HUES48 (cell line): ENCODE data around the gene PCBD2.
"Not testable (repeated sequence)": the region's sequence is repeated elsewhere in the genome, so short reads cannot be mapped to it uniquely, and the experiment has no call there.

Experiments
- H3K27ac ChIP-seq: one replicate; pipeline ENCODE4 v1.7.0; 2013; ENCODE audit warnings: low read depth, low read length, inconsistent platforms
- H3K27me3 ChIP-seq: 2 replicates; pipeline ENCODE4 v1.6.1; 2013; ENCODE audit warnings: mild to moderate bottlenecking, low read length; ENCODE audit not compliant: control insufficient read depth, insufficient read depth
- H3K36me3 ChIP-seq: 2 replicates; pipeline ENCODE4 v1.6.1; 2013; ENCODE audit warnings: low read length; ENCODE audit not compliant: control insufficient read depth, insufficient read depth
- H3K4me1 ChIP-seq: 2 replicates; pipeline ENCODE4 v1.6.1; 2013; ENCODE audit warnings: mild to moderate bottlenecking, low read length; ENCODE audit not compliant: control insufficient read depth, insufficient read depth
- H3K4me3 ChIP-seq: 2 replicates; pipeline ENCODE4 v1.5.1; 2013; ENCODE audit warnings: mild to moderate bottlenecking, low read depth, low read length
- H3K9ac ChIP-seq: 2 replicates; pipeline ENCODE4 v1.6.1; 2013; ENCODE audit warnings: mild to moderate bottlenecking, low read depth, low read length, moderate library complexity
- H3K9me3 ChIP-seq: 2 replicates; pipeline ENCODE4 v1.6.1; 2013; ENCODE audit warnings: low read length; ENCODE audit not compliant: control insufficient read depth, insufficient read depth

PCBD2 gene

GRCh38 chr5:134904610-134905245 lies at the start of gene PCBD2:
PCBD2 (plus strand) TSS chr5:134905131; CDS start chr5:134905140, 9 bp downstream.
- peak within 1 kb of the TSS; percentile 95 for H3K27ac ChIP-seq
- H3K9me3 ChIP-seq = no peaks in the 10 kb centered on the region
- H3K27me3 ChIP-seq = no peaks in the 10 kb centered on the region
- H3K4me1 ChIP-seq = no peaks in the 10 kb centered on the region; the same call in 1 of the 2 replicates
- peak within 1 kb of the TSS; percentile 100 for H3K4me3 ChIP-seq
- H3K36me3 ChIP-seq = peaks cover 8% of the 10 kb centered on the region
- H3K9ac ChIP-seq = peak within 1 kb of the TSS; percentile 98

- not testable (repeated sequence) for H3K27me3 ChIP-seq, H3K27ac ChIP-seq, H3K9ac ChIP-seq, H3K4me1 ChIP-seq, H3K9me3 ChIP-seq, H3K4me3 ChIP-seq
- H3K36me3 ChIP-seq = peaks cover 56% of the 10 kb centered on the region
Observed at GRCh38 chr5:134856465-134856864, 48.5 kb upstream of the PCBD2 start.

- Histone ChIP-seq H3K9me3 (no peaks in the 10 kb centered on the region), H3K27ac (no peak overlapping the region), H3K36me3 (peaks cover 54% of the 10 kb centered on the region), H3K9ac (no peak overlapping the region), H3K4me1 (no peaks in the 10 kb centered on the region), H3K27me3 (no peaks in the 10 kb centered on the region), H3K4me3 (no peak overlapping the region)
Observed at GRCh38 chr5:134857401-134857800, 47.5 kb upstream of the PCBD2 start.

- H3K9me3 ChIP-seq = no peaks in the 10 kb centered on the region
- no peaks in the 10 kb centered on the region for H3K4me1 ChIP-seq
- H3K9ac ChIP-seq = no peak overlapping the region
- no peak overlapping the region for H3K27ac ChIP-seq
- H3K27me3 ChIP-seq = no peaks in the 10 kb centered on the region
- no peak overlapping the region for H3K4me3 ChIP-seq
- H3K36me3 ChIP-seq = peaks cover under 1% of the 10 kb centered on the region; the same call in 1 of the 2 replicates
Observed at GRCh38 chr5:134864707-134865106, 40.2 kb upstream of the PCBD2 start.

- H3K4me3 ChIP-seq = peak overlapping the region; percentile 69
- H3K27ac ChIP-seq = peak overlapping the region; percentile 88
- no peaks in the 10 kb centered on the region for H3K9me3 ChIP-seq
- 0 out of 2 replicates have a peak, but pooled peaks cover 4% of the 10 kb centered on the region for H3K27me3 ChIP-seq
- peaks cover 14% of the 10 kb centered on the region for H3K4me1 ChIP-seq
- H3K36me3 ChIP-seq = no peaks in the 10 kb centered on the region
- H3K9ac ChIP-seq = peak overlapping the region; percentile 86; the same call in 1 of the 2 replicates
Observed at GRCh38 chr5:134873494-134873893, 31.4 kb upstream of the PCBD2 start.

- Histone ChIP-seq H3K36me3 (no peaks in the 10 kb centered on the region), H3K27me3 (0 out of 2 replicates have a peak, but pooled peaks cover 4% of the 10 kb centered on the region), H3K27ac (peak within 1 kb of the TSS; percentile 88), H3K4me1 (peaks cover 14% of the 10 kb centered on the region), H3K9ac (peak within 1 kb of the TSS; percentile 86), H3K4me3 (peak within 1 kb of the TSS; percentile 69), H3K9me3 (no peaks in the 10 kb centered on the region)
Observed at GRCh38 chr5:134873987-134874830, 30.7 kb upstream of the PCBD2 start, which contains the start of gene TXNDC15. TXNDC15 (plus strand) TSS chr5:134874371; CDS start chr5:134874428, 57 bp downstream.

- Histone ChIP-seq H3K36me3 (no peaks in the 10 kb centered on the region), H3K27ac (no peak overlapping the region), H3K4me1 (peaks cover 14% of the 10 kb centered on the region), H3K4me3 (peak overlapping the region; percentile 69), H3K27me3 (0 out of 2 replicates have a peak, but pooled peaks cover 4% of the 10 kb centered on the region), H3K9ac (peak overlapping the region; percentile 86), H3K9me3 (no peaks in the 10 kb centered on the region)
Observed at GRCh38 chr5:134874831-134875655, 29.9 kb upstream of the PCBD2 start.

- Histone ChIP-seq H3K27me3 (0 out of 2 replicates have a peak, but pooled peaks cover 4% of the 10 kb centered on the region), H3K27ac (no peak overlapping the region), H3K9ac (no peak overlapping the region), H3K4me1 (peaks cover 14% of the 10 kb centered on the region), H3K4me3 (no peak overlapping the region), H3K36me3 (no peaks in the 10 kb centered on the region), H3K9me3 (no peaks in the 10 kb centered on the region)
Observed at GRCh38 chr5:134877159-134877558, 27.8 kb upstream of the PCBD2 start.

- no peaks in the 10 kb centered on the region for H3K36me3 ChIP-seq
- peaks cover 11% of the 10 kb centered on the region for H3K4me1 ChIP-seq
- no peaks in the 10 kb centered on the region for H3K9me3 ChIP-seq
- H3K27ac ChIP-seq = no peak overlapping the region
- no peak overlapping the region for H3K4me3 ChIP-seq
- H3K9ac ChIP-seq = no peak overlapping the region
- 0 out of 2 replicates have a peak, but pooled peaks cover 4% of the 10 kb centered on the region for H3K27me3 ChIP-seq
Observed at GRCh38 chr5:134878403-134878802, 26.5 kb upstream of the PCBD2 start.

GRCh38 chr5:134879456-134879855 lies 25.5 kb upstream of the PCBD2 start:
- no peak overlapping the region for H3K9ac ChIP-seq
- H3K36me3 ChIP-seq = no peaks in the 10 kb centered on the region
- no peak overlapping the region for H3K27ac ChIP-seq
- H3K4me1 ChIP-seq = peaks cover 5% of the 10 kb centered on the region; the same call in 1 of the 2 replicates
- 0 out of 2 replicates have a peak, but pooled peaks cover 4% of the 10 kb centered on the region for H3K27me3 ChIP-seq
- H3K4me3 ChIP-seq = no peak overlapping the region
- no peaks in the 10 kb centered on the region for H3K9me3 ChIP-seq
